Fibroblast of pulmonary artery (primary cell): Measurements from ENCODE around the gene RNF222.

Experiments used
- DNase-seq: peaks from one replicate; pipeline ENCODE4 v3.0.0-alpha.2; 2010; ENCODE audit warnings: low read depth
- H3K4me3 ChIP-seq: replicated peaks from 2 replicates; pipeline ENCODE4 v1.5.1; 2011; ENCODE audit warnings: low read depth, mild to moderate bottlenecking, control low read depth, low read length, moderate library complexity
- CTCF ChIP-seq: IDR thresholded peaks from 2 replicates; pipeline ENCODE4 v1.5.1; 2011; ENCODE audit warnings: mild to moderate bottlenecking, control low read depth, low read length, inconsistent platforms; ENCODE audit errors: missing control alignments

Gene RNF222

GRCh38 chr17:8413938-8414337 lies 16.3 kb upstream of the RNF222 start:
- H3K4me3 ChIP-seq, result no peak overlapping the region
- TF ChIP-seq CTCF, result no peak
- no peak for DNase-seq

- no peak for TF ChIP-seq CTCF
- H3K4me3 ChIP-seq, result no peak overlapping the region
- no peak for DNase-seq
These were observed 15.7 kb upstream of the RNF222 start for GRCh38 chr17:8413328-8413727.

- no peak overlapping the region for H3K4me3 ChIP-seq
- no peak for TF ChIP-seq CTCF
- DNase-seq, result no peak
These were observed 14.5 kb upstream of the RNF222 start for GRCh38 chr17:8412089-8412488.

- no peak for TF ChIP-seq CTCF
- H3K4me3 ChIP-seq, result no peak overlapping the region
- DNase-seq, result no peak
These were observed 13.2 kb upstream of the RNF222 start for GRCh38 chr17:8410883-8411238.

- peak; percentile 79 for TF ChIP-seq CTCF
- peak; percentile 91 for DNase-seq
- H3K4me3 ChIP-seq, result no peak overlapping the region
These were observed 12.6 kb upstream of the RNF222 start for GRCh38 chr17:8409966-8410882.

GRCh38 chr17:8408371-8408770 lies 10.7 kb upstream of the RNF222 start:
- no peak overlapping the region for H3K4me3 ChIP-seq
- no peak for DNase-seq
- TF ChIP-seq CTCF, result no peak

GRCh38 chr17:8406174-8406573 lies 8.5 kb upstream of the RNF222 start:
- H3K4me3 ChIP-seq, result no peak overlapping the region
- no peak for DNase-seq
- TF ChIP-seq CTCF, result no peak
